Stimulated activated CD4-positive, alpha-beta T cell treated with anti-CD3 and anti-CD28 coated beads, Interleukin-2, amount 100 ng/mL, for 24 hours (primary cell): Measurements from ENCODE around the gene MOV10.

ENCODE experiments used
- DNase-seq, 2 donors: peaks; one replicate each; pipeline ENCODE4 v3.0.0-alpha.2; 2020

The MOV10 gene

DNA sequence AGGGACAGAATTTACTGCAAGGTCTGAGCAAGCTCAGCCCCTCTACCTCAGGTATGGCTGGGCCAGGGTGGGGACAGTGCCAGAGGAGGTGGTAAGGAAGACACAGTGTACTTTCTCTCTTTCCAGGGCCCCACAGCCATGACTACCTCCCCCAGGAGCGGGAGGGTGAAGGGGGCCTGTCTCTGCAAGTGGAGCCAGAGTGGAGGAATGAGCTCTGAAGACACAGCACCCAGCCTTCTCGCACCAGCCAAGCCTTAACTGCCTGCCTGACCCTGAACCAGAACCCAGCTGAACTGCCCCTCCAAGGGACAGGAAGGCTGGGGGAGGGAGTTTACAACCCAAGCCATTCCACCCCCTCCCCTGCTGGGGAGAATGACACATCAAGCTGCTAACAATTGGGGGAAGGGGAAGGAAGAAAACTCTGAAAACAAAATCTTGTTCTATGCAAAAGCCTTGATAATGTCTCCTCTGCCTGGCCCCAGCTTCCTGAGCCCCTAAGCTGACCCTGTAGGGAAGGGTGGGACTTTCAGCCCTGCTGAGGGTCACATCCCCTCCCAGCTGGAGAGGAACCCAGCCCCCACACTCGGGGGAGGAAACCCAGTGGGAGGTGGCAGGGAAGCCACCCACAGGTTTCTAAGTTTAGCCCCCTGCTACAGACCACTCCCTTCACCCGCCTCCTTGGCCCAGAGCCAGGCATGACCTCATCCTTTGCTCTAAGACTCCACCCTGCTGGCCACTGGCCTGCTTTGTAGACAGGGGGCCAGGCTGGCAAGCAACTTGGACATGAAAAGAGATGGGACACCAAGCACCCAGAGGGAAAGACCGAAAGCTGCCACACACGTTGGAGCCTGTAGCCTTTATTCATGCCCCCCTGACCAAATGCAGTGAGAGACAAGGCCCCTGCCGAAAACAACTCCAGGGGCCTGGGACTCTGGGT lies 26.1 kb downstream of the MOV10 start:
- peak; percentile 67 to 74 for DNase-seq

DNA sequence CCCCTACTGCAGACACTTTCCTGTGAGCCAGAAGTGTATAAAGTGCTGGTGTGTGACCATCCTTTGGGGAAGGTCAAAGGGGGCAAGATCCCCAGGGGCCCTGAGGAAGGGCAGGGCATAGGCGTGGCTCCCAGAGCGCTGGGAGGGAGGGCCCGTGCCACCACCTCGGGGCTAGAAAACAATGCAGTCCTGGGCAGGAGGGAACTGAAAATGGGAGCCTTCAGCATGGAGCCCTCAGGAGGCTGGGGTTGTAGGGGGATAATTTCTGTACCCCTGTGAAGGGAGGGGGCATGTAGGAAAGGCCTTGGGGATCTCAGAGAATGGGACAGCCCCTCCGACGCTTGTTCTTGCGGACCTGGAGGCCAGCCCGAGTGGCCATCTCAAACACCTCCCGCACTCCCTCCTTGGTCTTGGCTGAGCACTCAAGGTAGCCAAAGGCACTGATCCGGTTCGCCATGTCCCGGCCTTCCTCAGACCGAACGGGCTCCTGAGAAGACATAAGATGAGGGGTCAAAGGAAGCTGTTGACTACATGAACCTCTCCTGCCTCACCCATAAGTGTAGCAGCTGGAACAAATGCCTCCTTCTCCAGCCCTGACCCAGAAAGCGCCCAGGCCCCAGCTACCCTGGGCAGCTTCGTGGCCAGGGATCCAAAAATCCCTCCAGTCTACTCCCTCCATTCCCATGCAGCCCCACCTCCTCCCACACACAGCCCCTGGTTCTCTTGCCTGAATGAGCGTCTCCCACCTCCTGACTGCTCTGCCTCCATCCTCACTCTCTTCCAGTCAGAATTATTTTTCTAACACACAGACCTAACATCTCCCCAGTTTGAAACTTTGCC lies 27.0 kb downstream of the MOV10 start:
- no peak for DNase-seq

DNA sequence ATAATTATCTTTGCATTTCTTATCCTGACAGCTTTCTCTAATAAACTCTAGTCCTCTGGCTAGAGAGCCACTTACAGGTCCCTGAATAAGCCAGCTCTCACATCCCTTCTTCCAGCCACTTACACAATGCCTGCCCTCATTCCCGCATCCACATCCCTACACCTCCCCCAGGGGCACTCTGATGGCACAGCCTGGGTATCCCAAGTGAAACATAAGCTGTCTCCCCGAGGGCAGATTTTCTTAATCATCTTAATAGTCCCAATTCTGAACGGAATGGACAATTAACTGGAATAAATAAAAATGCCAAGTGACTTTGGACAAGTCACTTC lies 27.6 kb downstream of the MOV10 start:
- no peak for DNase-seq

DNA sequence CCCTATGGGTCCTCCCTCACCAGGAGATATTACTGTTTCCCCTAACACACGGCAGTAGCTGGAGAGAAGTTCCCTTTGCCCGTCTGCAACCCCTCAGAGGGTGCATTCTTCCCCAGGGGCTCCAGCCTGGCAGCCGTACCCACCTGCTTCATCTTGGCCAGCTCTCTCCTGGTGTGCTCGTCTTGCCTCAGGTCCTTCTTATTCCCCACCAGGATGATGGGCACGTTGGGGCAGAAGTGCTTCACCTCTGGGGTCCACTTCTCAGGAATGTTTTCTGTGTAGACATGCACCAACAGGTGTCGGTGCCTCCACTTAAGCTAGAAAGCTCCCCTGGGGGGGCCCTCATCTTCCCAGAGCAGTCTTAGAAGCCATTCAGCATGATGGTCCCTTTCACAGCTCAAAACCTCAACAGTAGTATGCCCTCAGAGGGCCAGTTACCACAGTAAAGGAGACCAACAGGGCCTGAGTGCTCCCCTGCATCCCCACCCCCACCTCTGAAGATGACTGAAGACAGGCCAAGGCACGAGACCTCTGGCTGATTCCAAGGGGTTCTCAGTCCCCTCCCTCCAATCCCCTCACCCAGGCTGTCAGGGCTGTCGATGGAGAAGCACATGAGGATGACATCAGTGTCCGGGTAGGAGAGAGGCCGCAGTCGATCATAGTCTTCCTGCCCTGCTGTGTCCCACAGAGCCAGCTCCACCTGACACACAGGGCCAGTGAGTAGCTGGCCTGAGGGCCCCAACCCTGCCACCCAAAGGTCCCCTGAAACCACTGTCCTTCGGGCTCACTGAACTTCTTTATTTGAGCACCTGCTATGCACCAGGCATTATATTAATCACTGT lies 28.2 kb downstream of the MOV10 start:
- DNase-seq = no peak

DNA sequence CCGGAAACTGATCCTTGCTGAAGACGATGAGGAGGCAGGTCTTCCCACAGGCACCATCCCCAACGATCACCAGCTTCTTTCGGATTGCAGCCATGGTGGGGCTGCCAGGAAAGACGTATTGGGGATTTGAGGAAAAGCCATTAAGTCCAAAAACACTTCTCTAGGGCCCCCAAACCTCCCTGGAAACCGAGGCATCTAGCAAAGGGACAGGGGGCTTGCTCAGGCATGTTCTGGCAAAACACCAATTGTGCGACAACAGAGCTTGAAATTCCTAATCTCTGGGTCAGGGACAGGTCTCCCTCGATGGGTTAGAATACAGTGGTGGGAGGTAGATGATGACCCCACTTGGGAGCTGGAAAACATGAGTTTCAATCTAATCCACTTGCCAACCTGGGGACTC lies 29.2 kb downstream of the MOV10 start:
- DNase-seq = no peak

DNA sequence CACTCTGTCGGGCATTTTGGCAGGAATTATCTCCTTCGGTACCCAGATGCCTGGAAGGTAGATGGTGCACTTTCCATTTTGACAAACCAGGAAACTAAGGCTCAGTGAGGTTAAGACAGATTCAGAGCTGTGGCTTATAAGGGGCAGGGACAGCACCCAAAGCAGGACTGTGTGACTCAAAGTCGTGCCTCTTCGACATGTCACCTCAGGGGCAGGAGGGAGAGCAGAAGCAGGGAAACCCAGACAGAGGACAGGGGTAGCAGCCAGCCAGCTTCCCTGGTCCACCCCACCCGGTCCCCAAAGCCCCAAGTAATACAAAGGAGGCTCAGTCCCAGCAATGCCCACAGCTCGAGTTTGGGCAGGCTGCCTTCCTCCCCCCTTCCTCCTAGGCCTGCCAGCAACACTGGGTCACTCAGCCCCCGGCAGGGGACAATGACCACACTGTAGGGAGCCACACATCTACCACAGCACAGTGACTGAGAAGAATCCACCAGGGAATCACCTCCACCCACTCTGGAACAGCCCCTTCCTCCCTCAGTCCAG lies 30.0 kb downstream of the MOV10 start:
- peak in 1 of 2 donors; percentile 23 for DNase-seq

DNA sequence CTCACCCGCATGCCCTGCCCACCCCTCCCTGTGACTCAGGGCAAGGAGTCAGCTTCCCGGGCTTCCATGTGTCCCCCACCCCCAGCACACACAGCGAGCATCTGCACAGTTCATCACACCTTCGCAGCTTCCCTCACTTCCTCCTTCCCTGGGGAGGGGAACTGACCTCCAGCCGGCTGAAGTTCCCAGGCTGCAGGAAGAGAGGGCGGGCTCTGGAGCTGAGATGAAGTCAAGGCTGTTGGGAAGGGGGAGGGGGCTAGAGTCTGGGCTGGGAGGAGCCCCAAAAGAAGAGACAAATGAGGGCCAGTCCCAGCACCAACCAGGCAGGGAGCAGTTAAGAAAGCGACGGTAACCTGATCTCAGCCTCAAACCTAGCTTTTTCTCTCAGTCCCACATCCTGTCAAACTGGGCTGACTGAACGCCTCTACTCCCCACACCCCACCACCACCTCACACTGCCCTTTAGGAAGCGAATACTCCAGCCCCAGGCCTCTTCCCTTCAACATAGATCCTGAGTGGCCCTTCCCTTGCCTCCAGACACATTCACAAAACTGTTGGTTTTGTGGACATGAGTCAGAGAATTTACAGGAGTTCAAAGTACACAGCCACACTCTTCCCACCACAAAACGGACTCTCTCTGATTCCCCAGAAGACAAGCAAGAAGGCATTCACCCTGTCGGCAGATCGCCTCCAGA lies 30.6 kb downstream of the MOV10 start:
- DNase-seq = peak; percentile 45 to 54

DNA sequence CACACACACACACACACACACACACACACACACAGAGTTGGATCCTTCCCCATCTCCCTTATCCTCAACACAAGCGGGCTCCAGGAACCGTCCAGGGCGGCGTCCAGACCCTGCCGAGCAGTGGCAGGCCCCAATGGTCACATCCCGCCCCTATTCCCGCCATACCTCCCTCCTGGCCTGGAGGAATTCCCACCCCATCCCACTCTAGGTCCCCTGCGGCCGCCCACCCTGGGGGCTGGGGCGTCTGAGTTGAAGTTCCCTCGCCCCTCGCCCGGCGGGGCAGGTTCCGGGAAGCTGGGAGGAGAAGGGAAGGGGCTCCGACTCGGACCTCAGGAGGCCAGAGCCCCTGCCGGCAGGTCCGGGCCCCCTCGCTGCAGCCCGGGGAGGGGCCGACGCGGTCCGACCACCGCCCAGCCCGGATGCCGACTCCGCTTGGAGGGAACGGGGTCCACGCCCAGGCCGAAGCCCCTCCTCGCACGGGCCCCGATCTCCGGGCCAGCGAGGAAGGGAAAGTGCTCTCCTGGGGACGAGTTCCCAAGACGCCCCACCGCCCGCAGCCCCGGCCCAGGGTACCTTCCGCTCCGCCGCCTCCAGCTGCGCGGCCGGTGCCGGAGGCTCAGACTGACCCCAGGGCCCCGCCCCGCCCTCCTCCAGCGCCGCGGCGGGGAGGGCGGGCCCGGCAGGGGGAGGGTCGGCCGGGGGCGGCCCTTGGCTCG lies 32.2 kb downstream of the MOV10 start, which contains the start of gene RHOC:
TSS of gene RHOC (minus strand) at position 623 of the 716 bp plus-strand sequence. CDS start 3,328 bp downstream, outside the sequence.
- DNase-seq = peak; percentile 57

DNA sequence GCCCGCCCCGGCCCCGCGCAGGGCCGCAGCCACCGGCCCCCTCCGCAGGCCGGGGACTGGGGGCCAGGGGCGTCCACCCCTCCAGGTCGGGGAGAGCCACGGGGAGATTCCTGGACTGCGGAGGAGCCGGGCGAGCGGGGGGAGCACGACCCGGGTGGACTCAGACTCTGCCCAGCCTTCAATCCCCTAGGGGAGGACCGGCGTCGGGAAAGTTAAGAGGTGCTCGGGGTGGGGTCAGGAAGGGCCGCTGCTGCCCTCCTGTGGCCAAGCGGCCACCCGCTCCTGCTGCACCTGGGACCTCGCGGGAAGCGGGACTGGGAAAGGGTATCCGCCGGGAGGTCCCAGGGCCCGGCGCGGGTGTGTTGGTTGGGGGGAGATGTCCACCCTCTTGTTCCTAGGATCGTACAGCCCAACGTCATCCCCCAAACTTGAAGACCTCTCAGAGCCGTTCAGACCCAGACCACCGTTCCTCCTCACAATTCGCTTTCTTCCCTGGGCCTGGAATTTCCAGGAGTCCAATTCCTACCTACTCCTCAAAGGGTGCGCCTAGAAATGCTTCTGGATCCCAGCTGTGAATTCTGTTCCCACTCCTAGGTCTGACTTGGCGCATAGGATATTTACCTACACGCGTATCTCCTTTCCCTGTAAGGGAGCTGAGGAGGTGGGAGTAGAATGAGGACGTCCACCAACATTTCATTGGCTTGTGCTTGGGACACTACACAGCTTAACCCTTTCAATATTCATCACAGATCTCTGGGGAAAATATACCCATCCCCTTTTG lies 33.0 kb downstream of the MOV10 start:
- peak; percentile 74 to 75 for DNase-seq

DNA sequence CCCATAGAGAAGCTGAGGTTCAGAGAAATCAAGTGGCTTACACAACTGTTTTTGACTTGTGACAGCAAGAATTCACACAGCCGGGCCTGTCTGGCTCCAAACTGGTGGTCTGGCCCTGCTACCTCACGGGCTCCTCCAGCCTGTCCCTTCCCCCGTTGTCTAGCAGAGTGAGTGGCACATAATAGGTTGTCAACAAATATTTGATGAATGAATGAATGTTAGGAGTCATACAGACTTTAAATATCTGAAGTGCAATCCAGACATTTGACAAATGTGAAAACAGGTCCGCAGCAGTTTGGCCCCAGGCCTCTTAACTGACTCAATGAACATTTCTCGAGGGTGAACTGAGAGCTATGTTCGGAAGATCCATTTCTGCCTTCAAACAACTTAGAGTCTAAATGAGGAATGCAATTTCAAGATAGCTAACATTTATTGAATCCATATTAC lies 33.6 kb downstream of the MOV10 start:
- no peak for DNase-seq

DNA sequence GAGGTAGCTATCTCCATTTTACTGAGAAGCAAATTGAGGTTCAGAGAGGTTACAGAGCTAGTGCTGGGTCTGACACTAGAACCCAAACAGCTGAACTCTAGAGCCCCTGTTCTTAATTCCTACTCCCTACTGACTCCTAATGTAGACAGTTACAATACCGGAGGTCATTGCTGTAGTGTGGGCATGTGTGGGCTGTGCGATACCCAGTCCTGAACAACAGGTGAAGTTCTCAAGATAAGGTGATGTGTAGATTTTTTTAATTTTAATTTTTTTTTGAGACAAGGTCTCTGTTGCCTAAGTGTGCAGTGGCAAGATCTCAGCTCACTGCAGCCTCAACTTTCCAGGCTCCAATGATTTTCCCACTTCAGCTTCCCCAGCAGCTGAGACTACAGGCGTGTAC lies 34.0 kb downstream of the MOV10 start:
- DNase-seq = no peak

DNA sequence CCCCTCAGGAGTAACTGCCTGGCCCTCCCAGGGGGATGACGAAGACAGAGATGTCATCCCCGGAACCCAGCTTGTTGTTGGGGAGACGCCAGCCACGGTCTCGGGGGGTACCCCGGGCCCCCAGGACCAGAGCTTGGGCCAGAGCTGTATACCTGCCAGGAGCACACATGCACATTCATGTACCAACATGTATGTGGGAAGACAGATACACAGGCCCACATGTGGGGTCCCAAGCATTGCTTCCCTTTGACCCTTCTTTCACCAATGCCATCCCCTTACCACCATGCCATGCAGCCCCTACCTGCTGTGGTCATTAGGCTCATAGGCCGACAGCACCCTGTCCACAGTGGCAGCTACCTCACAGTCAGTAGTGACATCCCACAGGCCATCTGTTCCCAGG lies 35.7 kb downstream of the MOV10 start:
- no peak for DNase-seq

DNA sequence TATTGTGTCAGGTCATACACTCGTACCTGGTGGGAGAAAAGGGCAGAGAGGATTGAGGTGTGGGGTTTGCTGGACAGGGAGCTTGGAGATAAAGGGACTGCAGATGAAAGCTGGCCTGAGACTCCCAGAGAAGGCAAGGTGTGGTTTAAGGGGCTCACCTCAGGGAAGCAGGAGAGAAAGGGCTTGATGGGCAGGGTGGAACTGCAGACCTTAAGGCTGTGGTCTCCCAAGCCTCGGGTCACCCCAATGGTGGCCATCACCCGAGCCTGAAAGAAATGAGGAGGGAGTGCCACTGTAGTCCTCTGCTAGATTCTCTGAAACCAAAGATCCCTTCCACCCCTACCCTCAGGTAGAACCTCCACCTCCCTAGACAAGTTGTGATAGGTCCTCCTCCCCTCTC lies 36.1 kb downstream of the MOV10 start:
- no peak for DNase-seq

DNA sequence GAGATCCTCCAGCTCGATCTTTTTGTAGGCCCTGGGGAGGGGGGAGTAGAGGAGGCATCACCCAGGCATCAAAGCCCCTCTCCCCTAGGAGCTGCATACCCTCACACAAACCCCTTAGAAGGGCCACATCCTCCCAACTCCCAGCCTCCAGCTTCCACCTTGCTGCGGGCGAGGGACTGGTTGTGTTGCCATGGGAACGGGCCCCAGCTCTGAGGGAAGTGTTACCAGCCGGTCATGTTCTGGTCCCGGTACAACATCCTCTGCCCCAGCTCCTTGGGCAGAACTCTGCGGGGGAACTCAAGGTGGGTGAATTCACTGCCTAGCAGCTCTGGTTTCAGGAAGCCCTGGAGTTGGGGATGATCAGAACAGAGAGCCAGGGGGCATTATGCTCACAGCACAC lies 36.6 kb downstream of the MOV10 start:
- no peak for DNase-seq

DNA sequence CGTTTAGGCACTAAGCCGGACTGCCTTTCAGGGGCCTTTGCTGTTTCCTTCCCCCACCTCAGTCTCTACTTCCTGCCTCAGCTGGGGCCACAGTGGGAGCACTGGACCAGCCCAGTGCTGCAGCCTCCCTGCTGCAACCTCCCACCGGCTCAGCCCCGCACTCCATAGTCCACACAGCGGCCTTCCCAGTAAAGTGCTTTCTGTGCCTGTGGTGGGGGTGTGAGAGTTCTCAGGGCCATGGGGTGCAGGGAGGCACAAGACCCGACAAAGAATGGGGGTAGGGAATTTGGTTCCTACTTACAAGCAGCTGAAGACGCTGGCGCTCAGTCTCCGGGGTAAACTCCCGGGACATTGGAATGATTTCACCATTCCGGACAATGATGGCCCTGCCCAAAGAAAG lies 37.2 kb downstream of the MOV10 start:
- DNase-seq = no peak

DNA sequence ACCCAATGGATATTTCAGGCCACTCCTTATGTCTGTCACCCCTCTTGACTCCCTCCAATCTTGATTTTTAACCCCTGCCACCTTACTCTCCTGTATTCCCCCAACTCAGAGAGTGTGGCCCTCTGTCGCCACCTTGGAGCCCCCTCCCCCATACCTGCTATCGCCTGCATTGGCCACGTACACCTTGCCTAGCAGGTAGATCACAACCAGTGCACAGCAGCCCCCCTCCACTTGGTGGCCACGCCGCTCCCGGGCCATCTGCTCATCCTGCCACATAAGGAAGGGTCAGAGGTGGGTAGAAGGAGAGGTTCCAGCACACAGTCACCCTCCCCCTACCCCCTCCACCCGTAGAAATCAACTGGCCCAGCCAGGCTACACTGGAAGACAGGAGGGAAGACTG lies 37.7 kb downstream of the MOV10 start:
- DNase-seq = no peak

DNA sequence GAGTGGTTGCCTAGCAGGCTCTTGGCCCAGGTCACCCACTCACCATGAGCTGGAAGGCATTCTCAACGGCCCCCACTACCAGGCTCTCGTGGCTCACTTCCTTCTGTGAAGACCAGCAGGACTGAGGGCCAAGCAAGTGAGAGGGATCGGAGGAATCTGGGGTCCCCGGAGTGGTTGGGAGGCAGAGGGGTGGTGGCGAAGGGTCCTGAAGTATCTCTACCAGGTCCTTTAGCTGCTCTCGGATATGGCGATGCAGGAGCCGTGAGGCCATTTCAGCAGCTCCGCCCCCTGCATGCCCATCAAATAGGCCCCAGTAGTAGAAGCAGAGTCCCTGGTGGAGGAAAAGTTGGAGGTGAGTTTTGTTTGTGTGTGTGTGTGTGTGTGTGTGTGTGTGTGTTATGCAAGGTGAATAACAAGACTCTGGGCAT lies 38.3 kb downstream of the MOV10 start:
- no peak for DNase-seq

DNA sequence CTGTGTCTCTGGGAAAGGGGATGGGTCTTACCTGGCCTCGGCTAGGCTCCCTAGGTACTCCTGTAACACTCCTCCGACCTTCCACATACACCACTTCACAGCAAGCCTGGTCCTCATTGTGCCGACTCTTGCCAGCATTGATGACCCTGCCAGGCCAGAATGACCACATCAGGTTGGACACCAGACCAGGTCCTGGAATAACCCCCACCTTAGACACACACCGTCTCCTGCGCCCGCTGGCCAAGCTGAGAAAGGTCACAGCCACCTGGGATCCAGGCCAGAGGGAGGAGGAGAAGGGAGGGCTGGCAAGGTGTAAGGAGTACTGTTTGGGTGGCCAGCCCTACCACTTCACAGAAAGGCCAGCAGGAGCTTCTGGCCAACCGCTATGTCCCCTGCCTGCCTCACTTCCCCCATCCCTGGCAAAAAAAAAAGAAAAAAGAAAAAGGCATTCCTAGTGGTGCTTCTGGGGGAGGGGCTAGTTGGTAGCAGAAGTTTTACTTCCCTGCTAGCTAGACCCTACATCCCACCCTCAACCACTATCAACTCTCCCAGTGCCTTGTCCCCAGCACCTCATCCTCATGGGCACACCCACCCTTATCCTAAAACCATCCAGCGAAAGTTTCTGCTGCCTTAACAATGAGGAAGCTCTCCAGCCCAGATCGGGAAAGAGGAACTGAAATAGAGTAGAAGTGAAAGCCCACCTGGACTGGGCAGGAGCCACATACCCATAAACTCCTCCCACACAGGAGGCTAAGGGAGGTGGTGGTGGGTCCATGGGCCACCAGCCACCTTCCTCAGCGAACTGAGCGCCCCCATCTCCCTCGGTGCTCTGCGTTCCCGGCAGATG lies 39.2 kb downstream of the MOV10 start:
- no peak for DNase-seq
